ENCODE data around the gene FAM107A. TPM values are rescaled to one million over a fixed set of nuclear protein-coding genes. Genes with fewer than 3 reads are reported as not detected.

The FAM107A gene
- polyA plus RNA-seq, 1 donor from 2014 or later: 0.16 TPM

DNA sequence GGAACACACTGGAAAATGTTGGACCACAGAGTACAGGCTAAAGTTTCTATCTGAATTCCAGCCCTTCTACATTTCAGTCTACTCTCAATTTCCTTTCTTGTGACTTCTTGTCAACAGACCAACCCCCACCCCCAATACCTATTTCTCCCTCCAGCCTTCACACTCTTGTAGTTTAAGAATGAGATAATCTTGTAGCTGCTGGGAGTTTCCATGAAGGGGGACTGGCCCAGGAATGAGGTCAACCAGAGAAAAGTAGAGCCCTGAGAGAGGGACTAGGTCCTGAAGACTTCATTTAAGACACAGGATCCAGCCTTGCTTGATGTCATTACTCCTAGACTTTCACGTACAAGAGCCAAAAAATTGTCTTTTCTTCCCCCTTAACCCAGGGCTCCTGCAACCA is 29.5 kb upstream of the FAM107A start:
- no peak overlapping the region for H3K4me2 ChIP-seq (ENCODE audit: low read length)
- no peaks in the 10 kb centered on the region for H3K9me3 ChIP-seq (ENCODE audit: low read length)
- no peaks in the 10 kb centered on the region for H3K36me3 ChIP-seq (ENCODE audit: insufficient read depth, low read length)
- no peaks in the 10 kb centered on the region for H3K27me3 ChIP-seq (ENCODE audit: insufficient read depth, low read depth, low read length)
- no peak overlapping the region for H2AFZ ChIP-seq (ENCODE audit: low read depth, low read length)
- no peaks in the 10 kb centered on the region for H3K79me2 ChIP-seq (replicated peaks; ENCODE audit: insufficient read depth, low read length)
- no peak overlapping the region for H3K4me3 ChIP-seq (ENCODE audit: low read length)
- TF ChIP-seq POLR2AphosphoS5 (IDR thresholded peaks at IDR 0.05): no peak
- no peak for TF ChIP-seq EP300 (conservative IDR thresholded peaks at IDR 0.05; ENCODE audit: poor library complexity, severe bottlenecking)
- no peak for TF ChIP-seq RAD21 (conservative IDR thresholded peaks at IDR 0.05)
- TF ChIP-seq MXI1 (conservative IDR thresholded peaks at IDR 0.05; ENCODE audit: poor library complexity, severe bottlenecking): no peak
- TF ChIP-seq EZH2 (IDR thresholded peaks at IDR 0.05; ENCODE audit: borderline replicate concordance, insufficient read depth, low read length, poor library complexity, severe bottlenecking): no peak
- TF ChIP-seq, protein P1, sequence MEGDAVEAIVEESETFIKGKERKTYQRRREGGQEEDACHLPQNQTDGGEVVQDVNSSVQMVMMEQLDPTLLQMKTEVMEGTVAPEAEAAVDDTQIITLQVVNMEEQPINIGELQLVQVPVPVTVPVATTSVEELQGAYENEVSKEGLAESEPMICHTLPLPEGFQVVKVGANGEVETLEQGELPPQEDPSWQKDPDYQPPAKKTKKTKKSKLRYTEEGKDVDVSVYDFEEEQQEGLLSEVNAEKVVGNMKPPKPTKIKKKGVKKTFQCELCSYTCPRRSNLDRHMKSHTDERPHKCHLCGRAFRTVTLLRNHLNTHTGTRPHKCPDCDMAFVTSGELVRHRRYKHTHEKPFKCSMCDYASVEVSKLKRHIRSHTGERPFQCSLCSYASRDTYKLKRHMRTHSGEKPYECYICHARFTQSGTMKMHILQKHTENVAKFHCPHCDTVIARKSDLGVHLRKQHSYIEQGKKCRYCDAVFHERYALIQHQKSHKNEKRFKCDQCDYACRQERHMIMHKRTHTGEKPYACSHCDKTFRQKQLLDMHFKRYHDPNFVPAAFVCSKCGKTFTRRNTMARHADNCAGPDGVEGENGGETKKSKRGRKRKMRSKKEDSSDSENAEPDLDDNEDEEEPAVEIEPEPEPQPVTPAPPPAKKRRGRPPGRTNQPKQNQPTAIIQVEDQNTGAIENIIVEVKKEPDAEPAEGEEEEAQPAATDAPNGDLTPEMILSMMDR (IDR thresholded peaks at IDR 0.05; ENCODE audit: poor library complexity, severe bottlenecking): no peak
- no peak for TF ChIP-seq SMC3 (conservative IDR thresholded peaks at IDR 0.05; ENCODE audit: poor library complexity)
- H3K9ac ChIP-seq (ENCODE audit: low read length): no peak overlapping the region
- no peaks in the 10 kb centered on the region for H4K20me1 ChIP-seq (ENCODE audit: insufficient read depth)
- H3F3A ChIP-seq (ENCODE audit: insufficient read depth, low read length, poor library complexity, severe bottlenecking): no peaks in the 10 kb centered on the region
- H3K9me2 ChIP-seq (ENCODE audit: insufficient read depth, low read length): no peaks in the 10 kb centered on the region
- H3K27ac ChIP-seq (ENCODE audit: low read length): no peak overlapping the region

DNA sequence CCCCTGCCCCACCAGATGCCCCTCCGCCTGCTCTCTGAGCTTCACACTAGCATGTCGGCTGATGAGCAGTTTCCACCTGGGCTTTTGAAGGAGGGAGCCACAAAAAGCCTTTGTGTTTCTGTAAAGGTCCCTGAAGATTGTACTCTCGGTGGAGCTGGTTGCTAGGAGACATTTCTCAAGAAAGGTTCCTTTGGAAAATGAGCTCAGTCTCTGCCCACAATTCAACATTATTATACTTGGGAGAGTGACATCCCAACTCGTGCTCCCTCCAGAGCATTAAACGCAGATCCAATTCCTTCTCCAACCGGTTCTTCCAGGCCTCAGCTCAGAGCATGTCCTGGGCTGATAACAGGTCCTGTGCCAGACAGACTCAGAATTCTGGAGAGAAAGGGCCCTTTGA is 26.8 kb upstream of the FAM107A start:
- Histone ChIP-seq H3K9me2 (ENCODE audit: insufficient read depth, low read length) (no peaks in the 10 kb centered on the region), H3K4me2 (ENCODE audit: low read length) (no peak overlapping the region), H3F3A (ENCODE audit: insufficient read depth, low read length, poor library complexity, severe bottlenecking) (no peaks in the 10 kb centered on the region), H3K36me3 (ENCODE audit: insufficient read depth, low read length) (no peaks in the 10 kb centered on the region), H3K27me3 (ENCODE audit: insufficient read depth, low read depth, low read length) (no peaks in the 10 kb centered on the region), H3K9me3 (ENCODE audit: low read length) (no peaks in the 10 kb centered on the region), H3K9ac (ENCODE audit: low read length) (no peak overlapping the region), H3K4me3 (ENCODE audit: low read length) (no peak overlapping the region), H3K79me2 (replicated peaks; ENCODE audit: insufficient read depth, low read length) (no peaks in the 10 kb centered on the region), H4K20me1 (ENCODE audit: insufficient read depth) (no peaks in the 10 kb centered on the region), H2AFZ (ENCODE audit: low read depth, low read length) (no peak overlapping the region), H3K27ac (ENCODE audit: low read length) (no peak overlapping the region)
- no peak for TF ChIP-seq EP300 (conservative IDR thresholded peaks at IDR 0.05; ENCODE audit: poor library complexity, severe bottlenecking)
- TF ChIP-seq POLR2AphosphoS5 (IDR thresholded peaks at IDR 0.05): no peak
- no peak for TF ChIP-seq EZH2 (IDR thresholded peaks at IDR 0.05; ENCODE audit: borderline replicate concordance, insufficient read depth, low read length, poor library complexity, severe bottlenecking)
- TF ChIP-seq, protein P1 (IDR thresholded peaks at IDR 0.05; ENCODE audit: poor library complexity, severe bottlenecking): no peak
- TF ChIP-seq RAD21 (conservative IDR thresholded peaks at IDR 0.05): no peak
- TF ChIP-seq MXI1 (conservative IDR thresholded peaks at IDR 0.05; ENCODE audit: poor library complexity, severe bottlenecking): no peak
- TF ChIP-seq TAF1 (IDR thresholded peaks at IDR 0.05; ENCODE audit: low read depth): no peak

DNA sequence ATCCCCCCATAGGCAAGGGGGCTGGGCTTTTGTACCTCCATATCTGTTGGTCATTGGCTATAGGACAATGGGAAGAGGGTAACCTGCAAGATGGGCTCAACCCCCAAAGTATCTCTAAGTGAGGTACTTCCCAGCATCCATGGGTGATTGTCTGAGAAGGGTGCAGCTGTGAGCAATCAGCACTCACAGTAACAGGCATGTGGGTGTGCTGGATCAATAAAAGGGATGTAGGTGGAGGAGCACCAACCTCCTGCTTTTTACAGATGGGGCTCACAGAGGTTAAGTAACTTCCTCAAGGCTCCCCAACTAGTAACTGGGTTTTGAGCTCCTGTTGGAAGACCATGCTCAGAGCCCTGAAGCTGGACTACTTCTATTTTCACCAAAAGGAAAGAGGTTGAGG is 26.4 kb upstream of the FAM107A start:
- no peaks in the 10 kb centered on the region for H3K79me2 ChIP-seq (replicated peaks; ENCODE audit: insufficient read depth, low read length)
- H3K27ac ChIP-seq (ENCODE audit: low read length): no peak overlapping the region
- TF ChIP-seq RAD21 (conservative IDR thresholded peaks at IDR 0.05) (no peak), SMC3 (conservative IDR thresholded peaks at IDR 0.05; ENCODE audit: poor library complexity) (no peak), EZH2 (IDR thresholded peaks at IDR 0.05; ENCODE audit: borderline replicate concordance, insufficient read depth, low read length, poor library complexity, severe bottlenecking) (no peak), EP300 (conservative IDR thresholded peaks at IDR 0.05; ENCODE audit: poor library complexity, severe bottlenecking) (no peak), TAF1 (IDR thresholded peaks at IDR 0.05; ENCODE audit: low read depth) (no peak), MXI1 (conservative IDR thresholded peaks at IDR 0.05; ENCODE audit: poor library complexity, severe bottlenecking) (no peak), POLR2AphosphoS5 (IDR thresholded peaks at IDR 0.05) (no peak)
- TF ChIP-seq, protein P2, sequence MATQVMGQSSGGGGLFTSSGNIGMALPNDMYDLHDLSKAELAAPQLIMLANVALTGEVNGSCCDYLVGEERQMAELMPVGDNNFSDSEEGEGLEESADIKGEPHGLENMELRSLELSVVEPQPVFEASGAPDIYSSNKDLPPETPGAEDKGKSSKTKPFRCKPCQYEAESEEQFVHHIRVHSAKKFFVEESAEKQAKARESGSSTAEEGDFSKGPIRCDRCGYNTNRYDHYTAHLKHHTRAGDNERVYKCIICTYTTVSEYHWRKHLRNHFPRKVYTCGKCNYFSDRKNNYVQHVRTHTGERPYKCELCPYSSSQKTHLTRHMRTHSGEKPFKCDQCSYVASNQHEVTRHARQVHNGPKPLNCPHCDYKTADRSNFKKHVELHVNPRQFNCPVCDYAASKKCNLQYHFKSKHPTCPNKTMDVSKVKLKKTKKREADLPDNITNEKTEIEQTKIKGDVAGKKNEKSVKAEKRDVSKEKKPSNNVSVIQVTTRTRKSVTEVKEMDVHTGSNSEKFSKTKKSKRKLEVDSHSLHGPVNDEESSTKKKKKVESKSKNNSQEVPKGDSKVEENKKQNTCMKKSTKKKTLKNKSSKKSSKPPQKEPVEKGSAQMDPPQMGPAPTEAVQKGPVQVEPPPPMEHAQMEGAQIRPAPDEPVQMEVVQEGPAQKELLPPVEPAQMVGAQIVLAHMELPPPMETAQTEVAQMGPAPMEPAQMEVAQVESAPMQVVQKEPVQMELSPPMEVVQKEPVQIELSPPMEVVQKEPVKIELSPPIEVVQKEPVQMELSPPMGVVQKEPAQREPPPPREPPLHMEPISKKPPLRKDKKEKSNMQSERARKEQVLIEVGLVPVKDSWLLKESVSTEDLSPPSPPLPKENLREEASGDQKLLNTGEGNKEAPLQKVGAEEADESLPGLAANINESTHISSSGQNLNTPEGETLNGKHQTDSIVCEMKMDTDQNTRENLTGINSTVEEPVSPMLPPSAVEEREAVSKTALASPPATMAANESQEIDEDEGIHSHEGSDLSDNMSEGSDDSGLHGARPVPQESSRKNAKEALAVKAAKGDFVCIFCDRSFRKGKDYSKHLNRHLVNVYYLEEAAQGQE (IDR thresholded peaks at IDR 0.05; ENCODE audit: borderline replicate concordance): no peak
- TF ChIP-seq, protein P1 (IDR thresholded peaks at IDR 0.05; ENCODE audit: poor library complexity, severe bottlenecking): no peak
- no peaks in the 10 kb centered on the region for H3K9me2 ChIP-seq (ENCODE audit: insufficient read depth, low read length)
- H3K9ac ChIP-seq (ENCODE audit: low read length): no peak overlapping the region
- no peaks in the 10 kb centered on the region for H3F3A ChIP-seq (ENCODE audit: insufficient read depth, low read length, poor library complexity, severe bottlenecking)
- H3K27me3 ChIP-seq (ENCODE audit: insufficient read depth, low read depth, low read length): no peaks in the 10 kb centered on the region
- H3K4me3 ChIP-seq (ENCODE audit: low read length): no peak overlapping the region
- no peaks in the 10 kb centered on the region for H3K9me3 ChIP-seq (ENCODE audit: low read length)
- H3K4me2 ChIP-seq (ENCODE audit: low read length): no peak overlapping the region
- H3K36me3 ChIP-seq (ENCODE audit: insufficient read depth, low read length): no peaks in the 10 kb centered on the region
- no peak overlapping the region for H2AFZ ChIP-seq (ENCODE audit: low read depth, low read length)
- H4K20me1 ChIP-seq (ENCODE audit: insufficient read depth): no peaks in the 10 kb centered on the region

Data from neural cell (in vitro differentiated cells).